K562 (cell line): Measurements from ENCODE around the gene STK11. TPM values are rescaled to one million over a fixed set of nuclear protein-coding genes. Genes with fewer than 3 reads are reported as not detected.

Experiments used
- IRF1 ChIP-seq: sonication (generic); formaldehyde crosslinking; IDR thresholded peaks from 2 replicates; pipeline ENCODE4 v1.8.0; 2022; ENCODE audit warnings: missing genetic modification reagents, mild to moderate bottlenecking, borderline replicate concordance
- KDM4B ChIP-seq, 2 experiments: fragments of 450-650 bp in 1 of 2; sonication (generic) in 1 of 2; IDR thresholded peaks; 2 replicates each; pipeline ENCODE4 v1.6.1; 2016 to 2017; ENCODE audit warnings: borderline replicate concordance in 2 of 2, antibody characterized with exemption in 1 of 2, low read depth in 1 of 2, mild to moderate bottlenecking in 1 of 2
- NELFE ChIP-seq: IDR thresholded peaks from 2 replicates; pipeline ENCODE4 v1.6.1; 2011; ENCODE audit warnings: mild to moderate bottlenecking; ENCODE audit not compliant: insufficient read depth, insufficient read length
- SIN3A ChIP-seq, 2 experiments: fragments of 150-350 bp in 1 of 2; IDR thresholded peaks; 2 replicates each; pipeline ENCODE4 v1.6.1; 2011 to 2016; ENCODE audit warnings: borderline replicate concordance in 2 of 2, low read depth in 2 of 2, low read length in 2 of 2, mild to moderate bottlenecking in 2 of 2, moderate library complexity in 2 of 2; ENCODE audit not compliant: control insufficient read depth in 1 of 2
- YY1 ChIP-seq, 3 experiments: IDR thresholded peaks; 2 replicates each; pipeline ENCODE4 v1.6.1; 2011; ENCODE audit warnings: low read length in 2 of 3, mild to moderate bottlenecking in 2 of 3, moderate library complexity in 2 of 3, borderline replicate concordance in 1 of 3, control low read depth in 1 of 3, low read depth in 1 of 3; ENCODE audit not compliant: insufficient read depth in 3 of 3, insufficient replicate concordance in 2 of 3, control insufficient read depth in 1 of 3, insufficient read length in 1 of 3; ENCODE audit errors: extremely low read depth in 1 of 3
- polyA plus RNA-seq, 8 experiments: library from polyadenylated mRNA; depleted of rRNA in 4 of 8; stranded (reverse) in 5 of 8; unstranded in 3 of 8; fragments of >200 nt; fragmentation: Nextera tagmentation in 2 of 8; fragmentation: Illumina TruSeq in 1 of 8; extraction: Ambion mirVana in 2 of 8; extraction: Trizol in 1 of 8; gene quantifications; 2 replicates each; pipeline versions ENCODE4 v1.2.1 to v1.2.3, GENCODE V29; 2011 to 2014; ENCODE audit warnings: inconsistent platforms in 1 of 8, missing spikeins in 1 of 8
- total RNA-seq, 7 experiments: library from RNA; depleted of rRNA in 6 of 7; stranded (reverse); fragments of >200 nt in 6 of 7; fragmentation: Illumina TruSeq in 2 of 7; extraction: Trizol in 2 of 7; gene quantifications; 2 replicates each; pipeline versions ENCODE4 v1.2.1 to v1.2.3, GENCODE V29; 2011 to 2021; ENCODE audit warnings: low replicate concordance in 1 of 7
- TF ChIP-seq, protein P1 (sequence below): sonication (generic); formaldehyde crosslinking; IDR thresholded peaks from 2 replicates; pipeline ENCODE4 v1.8.1; 2023; ENCODE audit warnings: mild to moderate bottlenecking, missing genetic modification reagents
- TF ChIP-seq, protein P2 (sequence below), 3 experiments: IDR thresholded peaks in 2 of 3; conservative IDR thresholded peaks in 1 of 3; 2 replicates each; pipeline ENCODE4 v1.5.1; 2011 to 2012; ENCODE audit warnings: low read length in 3 of 3, mild to moderate bottlenecking in 3 of 3, control low read depth in 2 of 3, improper control_type of control experiment in 1 of 3, inconsistent platforms in 1 of 3, low read depth in 1 of 3, mixed read lengths in 1 of 3, moderate library complexity in 1 of 3; ENCODE audit not compliant: insufficient read depth in 2 of 3

STK11 gene
- total and polyA plus RNA-seq, 9 of the 15 experiments (the other 6 are each of a cell fraction or from before 2014, with no cell fraction given) = 0.15 to 96.5 (median 31.7) TPM

DNA sequence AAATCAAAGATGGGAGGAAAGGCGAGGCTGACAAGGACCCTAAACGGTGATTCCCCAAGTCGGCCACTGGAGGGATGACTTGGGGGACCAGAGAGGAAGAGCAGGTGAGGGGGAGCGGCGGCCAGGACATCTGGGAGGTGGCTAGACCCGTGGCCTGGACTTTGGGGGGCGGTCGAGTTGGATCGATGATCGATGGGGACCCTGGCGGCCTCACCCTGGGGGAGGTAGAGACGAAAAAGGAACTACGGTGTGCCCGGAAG, 55.9 kb downstream of the STK11 start (continued):
- TF ChIP-seq, protein P1, sequence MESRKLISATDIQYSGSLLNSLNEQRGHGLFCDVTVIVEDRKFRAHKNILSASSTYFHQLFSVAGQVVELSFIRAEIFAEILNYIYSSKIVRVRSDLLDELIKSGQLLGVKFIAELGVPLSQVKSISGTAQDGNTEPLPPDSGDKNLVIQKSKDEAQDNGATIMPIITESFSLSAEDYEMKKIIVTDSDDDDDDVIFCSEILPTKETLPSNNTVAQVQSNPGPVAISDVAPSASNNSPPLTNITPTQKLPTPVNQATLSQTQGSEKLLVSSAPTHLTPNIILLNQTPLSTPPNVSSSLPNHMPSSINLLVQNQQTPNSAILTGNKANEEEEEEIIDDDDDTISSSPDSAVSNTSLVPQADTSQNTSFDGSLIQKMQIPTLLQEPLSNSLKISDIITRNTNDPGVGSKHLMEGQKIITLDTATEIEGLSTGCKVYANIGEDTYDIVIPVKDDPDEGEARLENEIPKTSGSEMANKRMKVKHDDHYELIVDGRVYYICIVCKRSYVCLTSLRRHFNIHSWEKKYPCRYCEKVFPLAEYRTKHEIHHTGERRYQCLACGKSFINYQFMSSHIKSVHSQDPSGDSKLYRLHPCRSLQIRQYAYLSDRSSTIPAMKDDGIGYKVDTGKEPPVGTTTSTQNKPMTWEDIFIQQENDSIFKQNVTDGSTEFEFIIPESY (CRISPR knock-in tag) = no peak
- no peak for TF ChIP-seq NELFE
- TF ChIP-seq IRF1 (CRISPR knock-in tag) = 0 out of 2 replicates have a peak, but pooled peaks have one; percentile 10
- TF ChIP-seq YY1 (IDR thresholded peaks at IDR 0.05; ENCODE audit: borderline replicate concordance in 1 of 3, control insufficient read depth in 1 of 3, extremely low read depth in 1 of 3, insufficient read depth in 3 of 3, insufficient read length in 1 of 3, insufficient replicate concordance in 2 of 3, low read depth in 1 of 3, low read length in 2 of 3) = peak in 1 of 3 experiments; percentile 7
- no peak for TF ChIP-seq SIN3A (IDR thresholded peaks at IDR 0.05; ENCODE audit: borderline replicate concordance in 2 of 2, control insufficient read depth in 1 of 2, low read depth in 2 of 2, low read length in 2 of 2)
- TF ChIP-seq, protein P2, sequence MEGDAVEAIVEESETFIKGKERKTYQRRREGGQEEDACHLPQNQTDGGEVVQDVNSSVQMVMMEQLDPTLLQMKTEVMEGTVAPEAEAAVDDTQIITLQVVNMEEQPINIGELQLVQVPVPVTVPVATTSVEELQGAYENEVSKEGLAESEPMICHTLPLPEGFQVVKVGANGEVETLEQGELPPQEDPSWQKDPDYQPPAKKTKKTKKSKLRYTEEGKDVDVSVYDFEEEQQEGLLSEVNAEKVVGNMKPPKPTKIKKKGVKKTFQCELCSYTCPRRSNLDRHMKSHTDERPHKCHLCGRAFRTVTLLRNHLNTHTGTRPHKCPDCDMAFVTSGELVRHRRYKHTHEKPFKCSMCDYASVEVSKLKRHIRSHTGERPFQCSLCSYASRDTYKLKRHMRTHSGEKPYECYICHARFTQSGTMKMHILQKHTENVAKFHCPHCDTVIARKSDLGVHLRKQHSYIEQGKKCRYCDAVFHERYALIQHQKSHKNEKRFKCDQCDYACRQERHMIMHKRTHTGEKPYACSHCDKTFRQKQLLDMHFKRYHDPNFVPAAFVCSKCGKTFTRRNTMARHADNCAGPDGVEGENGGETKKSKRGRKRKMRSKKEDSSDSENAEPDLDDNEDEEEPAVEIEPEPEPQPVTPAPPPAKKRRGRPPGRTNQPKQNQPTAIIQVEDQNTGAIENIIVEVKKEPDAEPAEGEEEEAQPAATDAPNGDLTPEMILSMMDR (IDR thresholded peaks at IDR 0.05 in 2 of 3, conservative IDR thresholded peaks at IDR 0.05 in 1 of 3; ENCODE audit: insufficient read depth in 2 of 3, low read depth in 1 of 3, low read length in 3 of 3) = peak; percentile 31 to 48 (median 37); a peak in 4 of 6 replicates
- no peak for TF ChIP-seq KDM4B (IDR thresholded peaks at IDR 0.05; ENCODE audit: borderline replicate concordance in 2 of 2, low read depth in 1 of 2)
